Measurements from ENCODE around the gene PROM1.

PROM1 gene

DNA sequence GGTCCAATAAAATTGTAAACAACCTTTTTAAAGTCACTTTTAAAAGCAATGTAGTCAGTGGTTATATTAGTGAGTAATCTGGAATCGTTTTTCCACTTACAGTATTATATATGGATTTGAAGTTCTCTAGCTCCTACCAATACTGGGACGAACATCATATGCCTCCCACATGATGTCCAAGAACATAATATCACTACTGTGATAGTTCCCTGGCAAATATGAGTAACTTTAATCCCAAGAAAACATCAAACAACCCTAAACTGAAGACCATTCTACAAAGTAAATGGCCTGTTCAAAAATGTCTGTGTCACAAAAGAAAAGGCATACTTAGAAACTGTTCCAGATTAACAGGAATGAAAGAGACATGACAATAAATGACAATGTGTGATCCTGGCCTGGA is 67.3 kb downstream of the PROM1 start:
- Histone ChIP-seq H3K36me3 (replicated peaks) (no peaks in the 10 kb centered on the region), H3K27me3 (replicated peaks) (no peaks in the 10 kb centered on the region), H3K27ac (no peak overlapping the region), H3K4me3 (ENCODE audit: low read depth, low read length) (no peak overlapping the region)
- no peak for DNase-seq
- in situ Hi-C loops (cut with HindIII; ENCODE audit: low pct_ligation_motif_present, low sequenced_read_pairs), result no loop called here
- no peak for TF ChIP-seq CTCF (IDR thresholded peaks at IDR 0.05; ENCODE audit: low read depth, low read length, missing control alignments)

DNA sequence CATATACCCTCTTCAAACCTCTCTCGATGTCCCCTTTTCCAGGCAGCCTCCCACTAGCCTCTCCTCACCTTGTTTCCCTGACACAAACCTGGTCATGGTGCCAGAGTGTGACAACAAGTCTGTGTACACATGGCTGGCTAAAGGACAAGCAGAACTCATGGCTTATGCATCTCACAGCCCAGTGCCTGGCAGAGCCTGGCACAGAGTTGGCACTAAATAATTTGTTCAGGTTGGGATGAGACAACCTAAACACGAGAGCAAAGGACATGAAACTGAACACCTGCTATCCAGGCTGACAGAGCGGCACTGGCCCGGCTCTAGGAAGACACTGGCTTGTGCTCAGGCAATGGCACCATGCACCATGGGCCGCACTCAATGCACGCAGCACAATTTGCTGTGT is 72.7 kb downstream of the PROM1 start:
- DNase-seq, result no peak
- H3K4me3 ChIP-seq (ENCODE audit: low read depth, low read length), result no peak overlapping the region
- H3K27me3 ChIP-seq (replicated peaks), result no peaks in the 10 kb centered on the region
- no peaks in the 10 kb centered on the region for H3K36me3 ChIP-seq (replicated peaks)
- no peak overlapping the region for H3K27ac ChIP-seq
- in situ Hi-C loops (cut with HindIII; ENCODE audit: low pct_ligation_motif_present, low sequenced_read_pairs), result no loop called here
- no peak for TF ChIP-seq CTCF (IDR thresholded peaks at IDR 0.05; ENCODE audit: low read depth, low read length, missing control alignments)

DNA sequence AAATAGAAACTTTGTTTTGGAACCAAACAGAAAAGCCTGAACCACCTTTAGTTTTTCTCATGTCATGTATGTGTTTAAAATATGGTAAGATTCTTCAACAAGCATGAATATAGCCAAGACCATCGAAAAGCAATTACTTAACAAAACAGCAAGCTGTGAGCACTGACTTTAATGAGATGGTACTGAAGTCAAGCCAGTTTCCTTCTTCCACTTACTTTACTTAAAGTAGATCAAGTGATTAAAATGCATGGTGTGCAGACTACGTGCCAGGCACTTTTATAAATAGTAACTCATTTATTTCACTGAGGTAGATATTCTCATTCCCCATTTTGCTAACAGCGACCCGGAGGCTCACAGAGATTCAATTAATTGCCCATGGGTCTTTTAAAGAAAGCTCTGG is 74.7 kb downstream of the PROM1 start:
- TF ChIP-seq CTCF (IDR thresholded peaks at IDR 0.05; ENCODE audit: low read depth, low read length, missing control alignments), result no peak
- no peaks in the 10 kb centered on the region for H3K36me3 ChIP-seq (replicated peaks)
- in situ Hi-C loops (cut with HindIII; ENCODE audit: low pct_ligation_motif_present, low sequenced_read_pairs), result no loop called here
- H3K4me3 ChIP-seq (ENCODE audit: low read depth, low read length), result no peak overlapping the region
- no peak overlapping the region for H3K27ac ChIP-seq
- H3K27me3 ChIP-seq (replicated peaks), result no peaks in the 10 kb centered on the region
- no peak for DNase-seq

GRCh38 chr4:16007471-16008095 is 76.2 kb downstream of the PROM1 start:
- DNase-seq, result no peak
- no peak for TF ChIP-seq CTCF (IDR thresholded peaks at IDR 0.05; ENCODE audit: low read depth, low read length, missing control alignments)
- no peak overlapping the region for H3K27ac ChIP-seq
- no peaks in the 10 kb centered on the region for H3K36me3 ChIP-seq (replicated peaks)
- in situ Hi-C loops (cut with HindIII; ENCODE audit: low pct_ligation_motif_present, low sequenced_read_pairs), result no loop called here
- peaks cover 2% of the 10 kb centered on the region for H3K27me3 ChIP-seq (replicated peaks)
- no peak overlapping the region for H3K4me3 ChIP-seq (ENCODE audit: low read depth, low read length)

GRCh38 chr4:16006771-16007446 is 76.9 kb downstream of the PROM1 start:
- Histone ChIP-seq H3K27ac (no peak overlapping the region), H3K27me3 (replicated peaks) (peaks cover 2% of the 10 kb centered on the region), H3K36me3 (replicated peaks) (no peaks in the 10 kb centered on the region), H3K4me3 (ENCODE audit: low read depth, low read length) (no peak overlapping the region)
- no peak for DNase-seq
- in situ Hi-C loops (cut with HindIII; ENCODE audit: low pct_ligation_motif_present, low sequenced_read_pairs), result no loop called here
- no peak for TF ChIP-seq CTCF (IDR thresholded peaks at IDR 0.05; ENCODE audit: low read depth, low read length, missing control alignments)

- no peak for DNase-seq
- in situ Hi-C loops (cut with HindIII; ENCODE audit: low pct_ligation_motif_present, low sequenced_read_pairs), result no loop called here
- no peak overlapping the region for H3K27ac ChIP-seq
- H3K27me3 ChIP-seq (replicated peaks), result peaks cover 2% of the 10 kb centered on the region
- H3K4me3 ChIP-seq (ENCODE audit: low read depth, low read length), result no peak overlapping the region
- no peak for TF ChIP-seq CTCF (IDR thresholded peaks at IDR 0.05; ENCODE audit: low read depth, low read length, missing control alignments)
- H3K36me3 ChIP-seq (replicated peaks), result no peaks in the 10 kb centered on the region
Observed at GRCh38 chr4:16005676-16006075, 78.1 kb downstream of the PROM1 start.

Data from brain microvascular endothelial cell (primary cell).